B cell (primary cell): ENCODE data around the gene ADRA2A. TPM values are rescaled to one million over a fixed set of nuclear protein-coding genes. Genes with fewer than 3 reads are reported as not detected.

Experiments
- ATAC-seq: fragments of 200-7000 bp; cut with Tn5 transposase; one replicate; pipeline ENCODE4 v1.10.0; 2021; ENCODE audit warnings: low read depth, mild to moderate bottlenecking, moderate number of reproducible peaks, moderate library complexity
- CTCF ChIA-PET: fragments of 350-600 bp; sonication (Branson Sonifier 250); formaldehyde crosslinking; loops from one replicate; lab custom pipeline; 2021; ENCODE audit warnings: antibody characterized with exemption, inconsistent platforms; lab: Charles Lee
- POLR2A ChIA-PET: fragments of 350-600 bp; sonication (Branson Sonifier 250); formaldehyde crosslinking; loops from one replicate; lab custom pipeline; 2021; ENCODE audit warnings: antibody characterized with exemption; lab: Charles Lee
- DNase-seq: peaks from one replicate; pipeline ENCODE4 v3.0.0; 2013
- H2AFZ ChIP-seq: 2 replicates; pipeline ENCODE4 v1.6.1; 2012; ENCODE audit warnings: mild to moderate bottlenecking, low read depth, low read length; ENCODE audit not compliant: insufficient read depth, poor library complexity, severe bottlenecking
- H3K27ac ChIP-seq, 2 donors: 1 replicate in 1 of 2; 2 replicates in 1 of 2; pipeline ENCODE4 v1.5.1; 2012 to 2013; ENCODE audit warnings: low read length in 2 of 2, mild to moderate bottlenecking in 2 of 2, moderate library complexity in 1 of 2
- H3K27me3 ChIP-seq, 4 experiments: fragments of 200-600 bp in 1 of 4; sonication (generic) in 1 of 4; replicated peaks in 1 of 4; 1 replicate in 2 of 4; 2 replicates in 2 of 4; pipeline versions ENCODE4 v1.6.1 to v1.7.0; 2013 to 2016; ENCODE audit warnings: low read length in 3 of 4, mild to moderate bottlenecking in 2 of 4, mixed read lengths in 1 of 4, moderate library complexity in 1 of 4; ENCODE audit not compliant: insufficient read depth in 4 of 4, control insufficient read depth in 3 of 4; ENCODE audit errors: control extremely low read depth in 1 of 4
- H3K36me3 ChIP-seq, 2 experiments: replicated peaks in 1 of 2; 1 replicate in 1 of 2; 2 replicates in 1 of 2; pipeline versions ENCODE4 v1.6.1 to v1.7.1; 2013; ENCODE audit warnings: low read length in 1 of 2; ENCODE audit not compliant: insufficient read depth in 2 of 2, control insufficient read depth in 1 of 2; ENCODE audit errors: control extremely low read depth in 1 of 2, extremely low read depth in 1 of 2
- H3K4me1 ChIP-seq, 2 donors: fragments of 200-600 bp in 1 of 2; sonication (generic) in 1 of 2; 1 replicate in 1 of 2; 2 replicates in 1 of 2; pipeline versions ENCODE4 v1.5.1 to v1.6.1; 2013 to 2017; ENCODE audit warnings: low read length in 2 of 2; ENCODE audit not compliant: control insufficient read depth in 2 of 2, insufficient read depth in 2 of 2
- H3K4me2 ChIP-seq: replicated peaks from 2 replicates; pipeline ENCODE3; 2012; ENCODE audit warnings: mild to moderate bottlenecking, low read depth, low read length; ENCODE audit not compliant: poor library complexity, severe bottlenecking
- H3K4me3 ChIP-seq, 5 experiments: fragments of 200-600 bp in 1 of 5; sonication (generic) in 1 of 5; 1 replicate in 3 of 5; 2 replicates in 2 of 5; pipeline versions ENCODE4 v1.5.1 to v1.7.0; 2011 to 2016; ENCODE audit warnings: low read length in 4 of 5, mild to moderate bottlenecking in 4 of 5, low read depth in 2 of 5, control low read depth in 1 of 5, moderate library complexity in 1 of 5; ENCODE audit not compliant: insufficient read depth in 1 of 5; ENCODE audit errors: control extremely low read depth in 1 of 5, extremely low read depth in 1 of 5
- H3K79me2 ChIP-seq: fragments of 200-600 bp; sonication (generic); one replicate; pipeline ENCODE4 v1.6.0; 2016; ENCODE audit warnings: low read length; ENCODE audit not compliant: control insufficient read depth, insufficient read depth
- H3K9ac ChIP-seq: fragments of 200-600 bp; sonication (generic); 2 replicates; pipeline ENCODE4 v1.6.1; 2017; ENCODE audit warnings: mild to moderate bottlenecking, low read length, moderate library complexity
- H3K9me3 ChIP-seq, 3 donors: one replicate each; pipeline versions ENCODE4 v1.6.1 to v1.7.1; 2013; ENCODE audit warnings: low read length in 2 of 3; ENCODE audit not compliant: control insufficient read depth in 2 of 3, insufficient read depth in 1 of 3; ENCODE audit errors: control extremely low read depth in 1 of 3
- H4K20me1 ChIP-seq: 2 replicates; pipeline ENCODE4 v1.6.0; 2012; ENCODE audit warnings: mild to moderate bottlenecking, low read length; ENCODE audit not compliant: insufficient read depth, control insufficient read depth, poor library complexity, severe bottlenecking
- H3K27ac Mint-ChIP-seq: one replicate; pipeline ENCODE4 v1.8.0; 2021; ENCODE audit warnings: mixed read lengths
- H3K27me3 Mint-ChIP-seq: one replicate; pipeline ENCODE4 v1.8.0; 2021; ENCODE audit warnings: mixed read lengths
- H3K4me1 Mint-ChIP-seq: one replicate; pipeline ENCODE4 v1.8.0; 2021; ENCODE audit warnings: mixed read lengths
- H3K4me3 Mint-ChIP-seq: one replicate; pipeline ENCODE4 v1.8.0; 2021; ENCODE audit warnings: mixed read lengths
- H3K9me3 Mint-ChIP-seq: one replicate; pipeline ENCODE4 v1.8.0; 2022; ENCODE audit warnings: mixed read lengths; ENCODE audit not compliant: insufficient read depth
- CTCF ChIP-seq: fragments of 200-600 bp; IDR thresholded peaks from one replicate; pipeline ENCODE4 v1.8.0; 2022; ENCODE audit warnings: antibody characterized with exemption, mild to moderate bottlenecking
- EZH2 ChIP-seq: IDR thresholded peaks from 2 replicates; pipeline ENCODE4 v1.6.1; 2012; ENCODE audit warnings: borderline replicate concordance, low read depth, mild to moderate bottlenecking, moderate library complexity, low read length; ENCODE audit not compliant: insufficient read depth, poor library complexity, severe bottlenecking
- WGBS: methylation state at CpG from one replicate; pipeline ENCODE4 v1.1.5; 2013; ENCODE audit warnings: missing lambda C conversion rate; ENCODE audit not compliant: insufficient coverage; 5-methylcytosine and 5-hydroxymethylcytosine counted together
- intact Hi-C: fragments of 100-400 bp; cut with micrococcal nuclease; formaldehyde crosslinking; loops from one replicate; pipeline ENCODE4 v1.10.0; 2022
- polyA plus RNA-seq: library from polyadenylated mRNA; depleted of rRNA; stranded (reverse); fragments of >200 nt; gene quantifications from 2 replicates; pipeline ENCODE4 v1.2.3, GENCODE V29; 2012
- total RNA-seq, 2 donors: library from RNA; stranded (reverse); fragments of 120-200 nt in 1 of 2; gene quantifications; 1 replicate in 1 of 2; 2 replicates in 1 of 2; pipeline versions ENCODE4 v1.2.3 to v1.2.4, GENCODE V29; 2013 to 2022

Gene ADRA2A
- total and polyA plus RNA-seq, 2 donors (not counting 1 experiment from before 2014, with no cell fraction given): 0.01 TPM; not detected in 1

- H3K4me3 Mint-ChIP-seq: no peak overlapping the region
- Histone ChIP-seq H2AFZ (no peak overlapping the region), H4K20me1 (no peaks in the 10 kb centered on the region), H3K4me1 (peaks cover 13 to 15% of the 10 kb centered on the region in 2 donors), H3K36me3 (no peaks in the 10 kb centered on the region), H3K9ac (no peak overlapping the region), H3K4me2 (no peak overlapping the region), H3K79me2 (no peaks in the 10 kb centered on the region), H3K27me3 (peaks cover 0 to 30% (median 9%) of the 10 kb centered on the region in 4 experiments), H3K9me3 (peaks cover 0 to 29% (median 0%) of the 10 kb centered on the region in 3 donors), H3K27ac (no peak overlapping the region), H3K4me3 (no peak overlapping the region)
- DNase-seq: no peak
- intact Hi-C loops: no loop called here
- H3K9me3 Mint-ChIP-seq: peaks cover 9% of the 10 kb centered on the region
- H3K27me3 Mint-ChIP-seq: peaks cover 47% of the 10 kb centered on the region
- H3K4me1 Mint-ChIP-seq: peaks cover 10% of the 10 kb centered on the region
- no peak overlapping the region for H3K27ac Mint-ChIP-seq
- no peak for ATAC-seq
- WGBS: 98% methylated on average over 4 of the region's 6 CpGs
- ChIA-PET CTCF (no interaction called here), POLR2A (no interaction called here)
- TF ChIP-seq EZH2 (no peak), CTCF (no peak)
Measured at GRCh38 chr10:111081595-111081994, 4.8 kb downstream of the ADRA2A start.

- intact Hi-C loops: no loop called here
- peaks cover 0 to 31% (median 0%) of the 10 kb centered on the region in 3 donors for H3K9me3 ChIP-seq
- ATAC-seq (no peak), DNase-seq (no peak)
- H3K79me2 ChIP-seq: no peaks in the 10 kb centered on the region
- H3K4me3 ChIP-seq: no peak overlapping the region
- no peak for TF ChIP-seq CTCF
- no peak for TF ChIP-seq EZH2
- H3K27me3 ChIP-seq: peaks cover 0 to 23% (median 5%) of the 10 kb centered on the region in 4 experiments
- H2AFZ ChIP-seq: no peak overlapping the region
- Mint-ChIP-seq H3K27me3 (peaks cover 46% of the 10 kb centered on the region), H3K27ac (no peak overlapping the region), H3K9me3 (peaks cover 12% of the 10 kb centered on the region), H3K4me1 (peaks cover 8% of the 10 kb centered on the region), H3K4me3 (no peak overlapping the region)
- POLR2A ChIA-PET: no interaction called here
- no peaks in the 10 kb centered on the region for H4K20me1 ChIP-seq
- no peaks in the 10 kb centered on the region for H3K36me3 ChIP-seq
- H3K9ac ChIP-seq: no peak overlapping the region
- H3K4me1 ChIP-seq: peaks cover 7 to 8% of the 10 kb centered on the region in 2 donors
- 84% methylated on average over 11 of the region's 12 CpGs for WGBS
- no peak overlapping the region for H3K4me2 ChIP-seq
- CTCF ChIA-PET: no interaction called here
- no peak overlapping the region for H3K27ac ChIP-seq
Measured at GRCh38 chr10:111082102-111082975, 5.5 kb downstream of the ADRA2A start.
